DMS114 treated with DMSO at 0.1 percent for 48 hours (cell line): ENCODE data around the gene CHCHD10.
A peak's percentile ranks its signal among the peaks of the same experiment; 100 is the strongest.

Experiments used
- DNase-seq: peaks from one replicate; lab custom pipeline; 2025; ENCODE audit not compliant: unreplicated experiment; lab: John Stamatoyannopoulos, UW

Gene CHCHD10

DNA sequence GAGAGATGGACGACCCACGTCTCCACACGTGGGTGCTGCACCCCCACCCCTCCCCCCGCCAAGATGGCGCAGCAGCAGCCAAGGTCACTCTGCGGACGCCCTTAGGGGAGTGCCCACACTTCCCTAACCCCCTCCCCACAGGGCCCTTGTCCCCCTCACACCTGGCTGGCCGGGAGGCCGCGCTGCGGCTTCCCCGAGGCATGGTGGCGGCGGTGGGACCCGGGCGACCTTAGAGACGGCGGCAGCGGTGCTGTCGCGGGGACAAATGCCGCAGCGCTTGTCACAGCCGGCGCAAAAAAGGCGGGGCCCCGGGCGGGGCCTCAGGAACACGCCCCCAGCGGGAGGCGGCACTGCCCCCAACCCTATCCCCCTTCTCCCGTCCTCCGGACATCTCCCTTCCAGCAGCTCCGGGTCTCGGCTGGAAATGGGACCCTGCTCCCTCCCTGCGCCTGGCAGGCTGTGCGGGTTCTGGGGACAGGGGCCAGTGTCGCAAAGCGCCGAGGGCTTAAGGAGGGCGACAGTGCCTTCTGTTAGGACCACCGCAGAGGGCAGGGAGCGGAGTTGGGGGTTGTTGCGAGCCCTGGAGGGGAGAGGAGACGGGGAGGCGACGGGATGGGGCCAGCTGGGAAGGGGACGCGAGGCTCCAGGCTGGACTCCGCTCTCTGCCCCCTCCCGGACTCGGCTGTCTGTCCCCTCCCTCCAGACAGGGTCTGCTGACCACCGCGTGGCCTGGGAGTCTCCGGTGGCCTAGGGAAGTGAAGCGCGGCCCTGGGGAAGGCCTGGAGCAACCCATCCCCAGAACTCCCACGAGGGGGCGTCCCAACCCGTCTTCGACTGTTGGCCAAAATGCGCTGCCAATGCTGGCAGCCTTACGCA, at the start of gene CHCHD10:
Gene CHCHD10 (minus strand): TSS at position 300 of the 876 bp plus-strand sequence. CDS start 98 bp downstream, at position 202.
- peak; percentile 62 for DNase-seq

DNA sequence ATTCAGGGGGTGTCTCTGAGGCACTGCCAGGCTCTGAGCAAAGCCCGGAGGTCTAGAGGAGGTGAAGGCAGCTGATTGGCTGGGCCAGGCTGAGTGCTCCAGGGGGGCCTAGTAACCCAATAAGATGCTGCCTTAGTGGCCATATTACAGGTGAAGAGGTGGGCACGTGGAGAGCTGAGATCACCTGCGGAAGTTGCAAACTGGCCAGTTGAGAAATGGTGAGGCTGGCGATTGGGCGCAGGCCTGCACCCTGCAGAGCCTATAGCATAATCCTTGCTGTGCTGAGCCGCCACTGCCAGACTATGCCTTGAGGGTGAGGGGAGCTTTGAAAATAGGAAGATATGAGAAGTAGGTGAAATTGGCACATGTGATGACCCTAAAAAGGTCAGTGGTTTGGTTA, 49.4 kb upstream of the CHCHD10 start:
- no peak for DNase-seq

DNA sequence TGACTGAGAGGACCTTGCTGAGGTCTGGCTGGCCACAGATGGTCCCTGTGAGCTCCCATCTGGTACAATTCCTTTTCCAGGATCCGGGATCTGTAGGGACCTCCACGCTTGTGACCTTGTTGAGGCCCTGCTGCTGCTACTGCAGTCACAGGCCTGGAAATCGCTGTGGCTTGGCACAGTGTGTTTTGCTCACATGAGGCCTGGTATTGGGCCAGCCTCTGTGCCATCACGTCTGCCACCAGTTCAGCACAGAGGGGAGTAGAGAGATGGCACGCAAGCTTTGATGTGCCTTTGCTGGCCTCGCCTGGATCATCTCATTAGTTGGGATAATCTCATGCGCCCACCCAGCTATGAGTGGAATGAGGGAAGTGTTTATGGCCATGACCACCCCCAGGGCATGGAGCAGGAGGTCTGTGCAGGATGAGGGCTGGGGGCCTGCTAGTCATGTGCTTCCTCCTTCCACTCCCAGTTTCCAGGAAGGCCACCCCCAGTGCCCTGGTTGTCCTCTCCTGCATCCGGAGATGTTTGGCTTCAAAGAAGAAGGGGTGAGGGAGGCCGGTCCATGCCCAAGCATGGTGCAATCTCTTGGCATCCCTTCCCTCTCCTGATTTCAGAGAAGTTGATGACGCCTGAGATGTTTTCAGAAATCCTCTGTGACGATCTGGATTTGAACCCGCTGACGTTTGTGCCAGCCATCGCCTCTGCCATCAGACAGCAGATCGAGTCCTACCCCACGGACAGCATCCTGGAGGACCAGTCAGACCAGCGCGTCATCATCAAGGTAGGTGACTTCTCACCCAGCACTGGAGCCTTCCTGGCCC, 48.6 kb upstream of the CHCHD10 start:
- DNase-seq: no peak

DNA sequence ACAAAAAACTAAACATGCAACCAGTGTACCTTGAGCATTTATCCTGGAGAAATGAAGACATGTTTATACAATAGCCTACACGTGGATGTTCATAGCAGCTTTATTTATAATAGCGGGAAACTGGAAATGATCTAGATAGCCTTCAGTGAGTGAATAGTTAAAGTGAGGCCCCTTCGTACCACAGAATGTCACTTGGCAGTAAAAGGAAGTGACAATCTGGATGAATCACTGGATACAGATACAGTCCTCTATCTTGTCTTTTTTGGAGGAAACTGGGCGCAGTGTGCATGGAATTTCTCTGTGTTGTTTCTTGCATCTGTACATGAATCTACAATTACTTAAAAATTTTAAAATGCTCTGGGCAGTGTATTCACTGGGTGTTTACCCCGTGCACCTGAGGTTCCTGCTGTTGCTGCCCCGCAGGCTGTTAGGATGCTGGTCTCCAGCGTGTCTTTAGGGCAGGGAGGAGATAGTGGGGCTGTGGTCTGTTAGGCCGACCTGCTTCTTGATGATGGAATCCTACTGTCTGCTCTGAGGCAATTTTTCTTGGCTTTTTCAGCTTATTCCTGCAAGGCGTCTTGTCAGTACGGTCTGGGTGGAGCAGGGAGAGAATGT, 47.9 kb upstream of the CHCHD10 start:
- no peak for DNase-seq

- DNase-seq: no peak
These were observed 44.6 kb upstream of the CHCHD10 start for GRCh38 chr22:23812378-23812777.

DNA sequence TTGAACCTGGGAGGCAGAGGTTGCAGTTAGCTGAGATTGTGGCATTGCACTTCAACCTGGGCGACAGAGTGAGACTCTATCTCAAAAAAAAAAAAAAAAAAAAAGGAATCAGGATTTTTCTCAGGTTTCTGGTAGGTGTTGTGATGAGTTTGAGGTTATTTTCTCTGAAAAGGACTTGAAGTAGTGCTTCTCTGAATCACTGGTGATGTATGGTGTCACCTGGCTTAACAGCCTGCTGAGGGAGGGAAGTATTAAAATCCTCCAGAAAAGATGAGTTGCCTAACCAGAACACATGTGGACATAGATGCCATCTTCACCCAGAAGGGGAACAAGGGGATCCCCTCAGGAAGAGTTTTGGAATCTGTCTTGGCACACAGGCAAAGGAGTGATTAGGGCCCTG, 39.1 kb upstream of the CHCHD10 start:
- DNase-seq: no peak

DNA sequence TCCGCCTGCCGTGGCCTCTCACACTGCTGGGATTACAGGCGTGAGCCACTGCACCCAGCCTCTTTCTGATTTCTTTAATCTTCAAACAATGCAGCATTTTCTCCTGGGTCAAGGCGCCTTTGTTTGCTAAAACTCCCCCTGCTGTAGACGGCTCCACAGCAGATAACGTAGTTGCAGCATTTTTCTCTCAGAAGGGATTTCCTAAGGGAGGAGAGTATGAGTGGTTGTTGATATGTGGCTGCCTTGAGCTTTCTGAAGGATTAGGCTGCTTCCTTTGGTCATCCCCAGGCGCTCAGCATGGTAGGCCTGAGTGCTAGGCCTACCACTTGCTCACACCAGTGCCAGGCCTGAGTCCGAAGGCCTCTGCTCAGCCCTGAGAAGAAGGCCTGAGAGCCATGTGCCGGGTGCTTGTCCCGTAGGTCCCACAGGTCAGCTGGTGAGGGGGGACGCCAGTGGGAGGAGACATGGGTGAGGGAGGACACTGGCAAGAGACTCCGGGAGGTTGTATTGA, 37.1 kb upstream of the CHCHD10 start:
- DNase-seq: no peak

GRCh38 chr22:23803001-23803819, 35.4 kb upstream of the CHCHD10 start:
- DNase-seq: no peak

GRCh38 chr22:23801886-23802377, 34.2 kb upstream of the CHCHD10 start:
- DNase-seq: no peak

- no peak for DNase-seq
These were observed 33.6 kb upstream of the CHCHD10 start for GRCh38 chr22:23801238-23801821.

DNA sequence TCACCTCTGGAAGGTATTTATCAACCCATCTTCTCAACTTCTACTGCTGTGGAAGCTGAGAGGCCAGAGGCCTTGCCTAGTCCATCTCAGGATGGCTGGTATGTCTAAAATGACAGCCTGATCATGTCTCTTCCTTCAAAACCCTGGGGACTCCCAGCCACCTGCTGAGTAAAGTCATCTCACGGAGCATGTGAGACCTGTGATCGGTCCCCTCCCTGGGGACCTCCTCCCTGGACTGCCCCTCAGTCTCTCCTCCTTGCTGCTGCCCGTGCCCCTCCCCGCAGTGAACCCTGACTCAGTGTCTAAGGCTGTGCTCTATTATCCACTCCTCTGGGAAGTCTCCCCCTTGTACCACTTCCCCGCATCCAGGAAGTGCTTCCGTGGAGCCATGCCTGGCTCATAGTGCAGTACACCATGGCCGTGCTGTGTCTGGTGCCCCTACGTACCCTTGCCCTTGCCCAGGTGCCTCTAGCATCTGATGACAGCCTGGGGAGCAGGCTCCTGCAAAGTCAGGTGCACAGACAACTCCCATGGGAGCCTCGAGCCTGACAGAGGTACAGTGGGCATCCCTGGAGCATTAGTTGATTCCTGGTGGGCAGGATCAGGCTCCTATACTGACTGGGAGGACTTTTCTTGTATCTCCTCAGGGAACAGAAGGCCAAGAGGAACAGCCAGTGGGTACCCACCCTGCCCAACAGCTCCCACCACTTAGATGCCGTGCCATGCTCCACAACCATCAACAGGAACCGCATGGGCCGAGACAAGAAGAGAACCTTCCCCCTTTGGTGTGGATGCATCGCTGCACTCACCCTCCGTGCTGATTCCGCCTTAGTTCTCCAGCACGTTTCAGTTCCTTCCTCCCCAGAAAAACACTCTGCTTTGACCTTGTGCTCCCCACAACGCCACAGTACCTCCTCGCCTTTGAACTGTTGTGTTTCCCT, 32.8 kb upstream of the CHCHD10 start:
- no peak for DNase-seq

DNA sequence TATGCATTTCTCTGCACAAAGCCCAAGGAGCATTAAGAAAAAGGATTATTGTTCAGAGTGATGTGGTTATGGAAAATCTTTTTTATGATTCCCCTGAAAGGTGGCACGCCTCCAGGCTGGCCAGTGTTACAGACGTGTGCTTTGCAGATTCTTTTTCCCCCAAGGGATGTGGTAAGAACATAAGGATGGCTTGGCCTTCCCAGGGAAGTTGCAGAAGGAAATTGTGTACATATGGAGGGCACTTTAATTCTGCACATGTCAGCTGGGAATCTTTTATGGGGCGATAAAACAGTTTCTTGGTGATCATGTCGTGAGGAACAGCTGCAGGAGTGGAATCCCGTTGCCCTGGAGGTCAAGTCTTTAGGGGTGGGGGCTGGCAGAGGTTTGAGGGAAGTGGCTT, 28.7 kb upstream of the CHCHD10 start:
- DNase-seq: no peak

- DNase-seq: no peak
These were observed 25.6 kb upstream of the CHCHD10 start for GRCh38 chr22:23793326-23793725.

DNA sequence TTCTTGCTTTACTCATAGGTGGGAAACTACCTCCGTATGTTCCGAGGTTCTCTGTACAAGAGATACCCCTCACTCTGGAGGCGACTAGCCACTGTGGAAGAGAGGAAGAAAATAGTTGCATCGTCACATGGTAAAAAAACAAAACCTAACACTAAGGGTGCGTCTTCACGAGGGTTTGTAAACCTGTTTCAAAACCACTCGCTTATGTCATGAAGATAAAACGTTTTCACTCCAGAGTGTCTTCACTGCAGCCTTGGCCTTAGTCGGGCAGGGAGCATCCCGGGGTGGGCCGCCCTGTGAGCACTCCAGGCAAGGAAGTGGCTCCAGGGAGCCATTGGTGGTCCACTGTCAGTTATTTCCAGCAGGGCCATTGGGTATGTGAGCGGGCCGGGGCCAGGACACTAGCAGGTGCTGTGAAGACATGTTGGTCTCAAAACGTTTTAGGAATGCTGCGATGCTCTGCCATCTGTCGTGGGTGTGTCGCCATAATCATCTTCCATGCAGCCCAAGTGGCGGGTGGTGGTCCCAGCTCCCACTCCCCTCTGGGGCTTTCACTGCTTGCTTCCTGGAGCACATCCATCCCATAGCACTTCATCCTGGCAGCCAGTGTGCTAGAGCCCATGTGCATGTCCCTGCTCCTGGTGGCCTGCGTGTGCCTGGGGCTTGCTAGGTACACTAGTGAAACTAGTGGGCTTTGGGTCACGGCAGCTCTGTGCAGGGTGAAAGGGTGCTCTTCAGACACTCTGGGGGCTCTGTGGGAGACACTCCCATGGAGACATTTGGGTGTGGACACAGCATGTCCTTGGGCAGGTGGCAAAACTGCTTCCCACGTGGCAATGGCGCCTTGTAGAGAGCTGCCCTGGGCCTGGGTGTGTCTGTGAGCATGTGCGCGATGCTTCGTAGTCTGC, 24.2 kb upstream of the CHCHD10 start:
- no peak for DNase-seq

GRCh38 chr22:23790819-23791737, 23.3 kb upstream of the CHCHD10 start:
- no peak for DNase-seq

- no peak for DNase-seq
These were observed 21.9 kb upstream of the CHCHD10 start for GRCh38 chr22:23789638-23790037.

DNA sequence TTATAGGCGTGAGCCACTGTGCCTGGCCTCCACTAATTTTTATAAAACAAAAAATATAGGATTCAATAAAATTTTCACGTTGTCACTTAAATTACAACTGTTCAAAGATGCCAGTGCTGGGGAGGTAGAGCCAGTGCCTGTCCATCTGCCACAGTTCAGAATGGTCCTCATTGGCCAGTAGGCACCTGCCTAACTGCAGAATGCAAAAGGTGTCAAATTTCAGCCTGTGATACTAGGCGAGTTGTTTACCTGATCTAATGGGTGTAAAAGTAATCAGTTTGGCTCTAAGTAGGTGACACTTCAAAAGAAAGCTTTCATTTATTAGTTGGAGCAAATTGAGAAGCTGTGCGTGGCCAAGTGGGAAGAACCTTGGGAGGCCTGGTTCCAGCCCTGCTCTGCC, 21.3 kb upstream of the CHCHD10 start:
- DNase-seq: no peak
